Measurements from ENCODE around the gene UGT1A3. TPM values are rescaled to one million over a fixed set of nuclear protein-coding genes. Genes with fewer than 3 reads are reported as not detected.

UGT1A3 gene
- total and polyA plus RNA-seq, 10 of the 15 experiments (the other 5 are each of a cell fraction or from before 2014, with no cell fraction given) = not detected

DNA sequence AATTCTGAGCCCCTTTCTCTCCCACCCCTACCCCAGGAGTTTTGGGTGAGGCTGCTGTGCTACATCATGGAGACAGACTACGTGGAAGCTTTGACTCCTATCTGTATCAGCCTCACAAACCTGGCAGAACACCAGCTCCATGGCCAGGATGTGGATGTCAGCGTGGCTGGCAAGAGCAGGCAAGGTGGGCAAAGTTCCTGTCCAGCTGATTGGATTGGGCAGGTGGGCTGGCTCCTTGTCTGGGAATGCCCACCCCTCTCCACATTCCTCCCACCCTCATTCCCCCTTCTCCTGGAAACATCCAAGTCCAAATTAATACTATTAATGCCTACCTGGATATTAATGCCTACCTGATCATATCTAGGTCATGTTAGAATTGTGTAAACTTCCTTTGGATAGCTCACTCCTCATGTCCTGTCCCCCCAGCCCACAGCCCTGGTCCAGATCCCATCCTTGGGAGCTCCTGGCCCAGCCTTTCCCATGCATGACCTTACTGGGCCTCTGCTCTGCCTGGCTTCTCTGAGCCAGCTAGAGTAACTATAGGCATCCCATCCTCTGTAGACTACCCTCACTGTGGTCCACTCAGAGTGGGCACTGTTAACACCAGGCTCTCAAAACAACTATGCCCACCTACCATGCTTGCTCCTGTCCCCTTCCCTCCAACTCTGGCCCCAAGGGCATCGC is 73.4 kb downstream of the UGT1A3 start (continued):
- no peak for TF ChIP-seq ZNF592 (IDR thresholded peaks at IDR 0.05)
- TF ChIP-seq CHD2 (IDR thresholded peaks at IDR 0.05; ENCODE audit: borderline replicate concordance, low read depth, low read length) = no peak
- TF ChIP-seq CBFB (IDR thresholded peaks at IDR 0.05; ENCODE audit: low read depth) = no peak
- TF ChIP-seq YY1 (IDR thresholded peaks at IDR 0.05; ENCODE audit: low read depth, low read length) = no peak
- TF ChIP-seq, protein P1, sequence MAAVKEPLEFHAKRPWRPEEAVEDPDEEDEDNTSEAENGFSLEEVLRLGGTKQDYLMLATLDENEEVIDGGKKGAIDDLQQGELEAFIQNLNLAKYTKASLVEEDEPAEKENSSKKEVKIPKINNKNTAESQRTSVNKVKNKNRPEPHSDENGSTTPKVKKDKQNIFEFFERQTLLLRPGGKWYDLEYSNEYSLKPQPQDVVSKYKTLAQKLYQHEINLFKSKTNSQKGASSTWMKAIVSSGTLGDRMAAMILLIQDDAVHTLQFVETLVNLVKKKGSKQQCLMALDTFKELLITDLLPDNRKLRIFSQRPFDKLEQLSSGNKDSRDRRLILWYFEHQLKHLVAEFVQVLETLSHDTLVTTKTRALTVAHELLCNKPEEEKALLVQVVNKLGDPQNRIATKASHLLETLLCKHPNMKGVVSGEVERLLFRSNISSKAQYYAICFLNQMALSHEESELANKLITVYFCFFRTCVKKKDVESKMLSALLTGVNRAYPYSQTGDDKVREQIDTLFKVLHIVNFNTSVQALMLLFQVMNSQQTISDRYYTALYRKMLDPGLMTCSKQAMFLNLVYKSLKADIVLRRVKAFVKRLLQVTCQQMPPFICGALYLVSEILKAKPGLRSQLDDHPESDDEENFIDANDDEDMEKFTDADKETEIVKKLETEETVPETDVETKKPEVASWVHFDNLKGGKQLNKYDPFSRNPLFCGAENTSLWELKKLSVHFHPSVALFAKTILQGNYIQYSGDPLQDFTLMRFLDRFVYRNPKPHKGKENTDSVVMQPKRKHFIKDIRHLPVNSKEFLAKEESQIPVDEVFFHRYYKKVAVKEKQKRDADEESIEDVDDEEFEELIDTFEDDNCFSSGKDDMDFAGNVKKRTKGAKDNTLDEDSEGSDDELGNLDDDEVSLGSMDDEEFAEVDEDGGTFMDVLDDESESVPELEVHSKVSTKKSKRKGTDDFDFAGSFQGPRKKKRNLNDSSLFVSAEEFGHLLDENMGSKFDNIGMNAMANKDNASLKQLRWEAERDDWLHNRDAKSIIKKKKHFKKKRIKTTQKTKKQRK (IDR thresholded peaks at IDR 0.05; ENCODE audit: low read depth, low read length) = no peak
- no peak for TF ChIP-seq TARDBP (IDR thresholded peaks at IDR 0.05; ENCODE audit: borderline replicate concordance)
- no peak for TF ChIP-seq TAF1 (IDR thresholded peaks at IDR 0.05; ENCODE audit: borderline replicate concordance, low read depth, low read length)
- TF ChIP-seq ZNF217 (IDR thresholded peaks at IDR 0.05) = no peak
- TF ChIP-seq SREBF1 (IDR thresholded peaks at IDR 0.05; ENCODE audit: low read length) = no peak
- no peak for TF ChIP-seq NFYA (IDR thresholded peaks at IDR 0.05; ENCODE audit: borderline replicate concordance, low read depth, low read length)

Measured in GM12878 (cell line).